ENCODE results near the gene PCGF2.

DNA sequence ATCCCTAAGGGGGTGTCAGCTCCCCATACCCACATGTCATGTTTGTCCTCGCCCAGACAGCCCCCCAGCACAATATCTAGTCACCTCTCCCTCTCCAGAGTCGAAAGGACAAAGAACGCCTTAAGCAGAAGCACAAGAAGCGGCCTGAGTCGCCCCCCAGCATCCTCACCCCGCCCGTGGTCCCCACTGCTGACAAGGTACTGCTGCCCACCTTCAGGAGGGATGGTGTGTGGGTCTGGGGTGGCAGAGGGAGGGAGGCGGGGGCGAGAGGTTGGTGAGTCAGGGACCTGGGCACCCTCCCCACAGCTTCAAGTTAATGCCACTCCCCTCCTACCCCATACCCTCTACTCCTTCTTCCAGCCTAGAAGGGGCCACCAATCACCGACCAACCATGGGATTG, 35.5 kb downstream of the PCGF2 start:
- TF ChIP-seq, protein P1, sequence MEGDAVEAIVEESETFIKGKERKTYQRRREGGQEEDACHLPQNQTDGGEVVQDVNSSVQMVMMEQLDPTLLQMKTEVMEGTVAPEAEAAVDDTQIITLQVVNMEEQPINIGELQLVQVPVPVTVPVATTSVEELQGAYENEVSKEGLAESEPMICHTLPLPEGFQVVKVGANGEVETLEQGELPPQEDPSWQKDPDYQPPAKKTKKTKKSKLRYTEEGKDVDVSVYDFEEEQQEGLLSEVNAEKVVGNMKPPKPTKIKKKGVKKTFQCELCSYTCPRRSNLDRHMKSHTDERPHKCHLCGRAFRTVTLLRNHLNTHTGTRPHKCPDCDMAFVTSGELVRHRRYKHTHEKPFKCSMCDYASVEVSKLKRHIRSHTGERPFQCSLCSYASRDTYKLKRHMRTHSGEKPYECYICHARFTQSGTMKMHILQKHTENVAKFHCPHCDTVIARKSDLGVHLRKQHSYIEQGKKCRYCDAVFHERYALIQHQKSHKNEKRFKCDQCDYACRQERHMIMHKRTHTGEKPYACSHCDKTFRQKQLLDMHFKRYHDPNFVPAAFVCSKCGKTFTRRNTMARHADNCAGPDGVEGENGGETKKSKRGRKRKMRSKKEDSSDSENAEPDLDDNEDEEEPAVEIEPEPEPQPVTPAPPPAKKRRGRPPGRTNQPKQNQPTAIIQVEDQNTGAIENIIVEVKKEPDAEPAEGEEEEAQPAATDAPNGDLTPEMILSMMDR (conservative IDR thresholded peaks at IDR 0.05 in 1 of 2, IDR thresholded peaks at IDR 0.05 in 1 of 2; ENCODE audit: extremely low read depth in 1 of 2, insufficient read depth in 1 of 2, low read depth in 1 of 2, low read length in 2 of 2), result no peak
- TF ChIP-seq EZH2 (IDR thresholded peaks at IDR 0.05; ENCODE audit: borderline replicate concordance, low read length), result no peak

Measured in mammary epithelial cell (primary cell).